Activated CD8-positive, alpha-beta memory T cell treated with anti-CD3 and anti-CD28 coated beads, Interleukin-2, amount 50 U/mL, for 24 hours (primary cell): ENCODE results near the gene ZNF865.

Experiments
- DNase-seq: peaks from one replicate; pipeline ENCODE4 v3.0.0-alpha.2; 2020; ENCODE audit errors: extremely low read depth

Gene ZNF865

GRCh38 chr19:55605207-55605636 is 225 bp upstream of the ZNF865 start:
- peak; percentile 97 for DNase-seq

- DNase-seq = no peak
Observed at GRCh38 chr19:55606471-55606787, 982 bp downstream of the ZNF865 start.

- no peak for DNase-seq
Observed at GRCh38 chr19:55606817-55607216, 1.4 kb downstream of the ZNF865 start.

- no peak for DNase-seq
Observed at GRCh38 chr19:55609326-55609725, 3.9 kb downstream of the ZNF865 start.

- DNase-seq = no peak
Observed at GRCh38 chr19:55611300-55611982, 6.0 kb downstream of the ZNF865 start.

- no peak for DNase-seq
Observed at GRCh38 chr19:55611983-55612645, 6.7 kb downstream of the ZNF865 start.

GRCh38 chr19:55613396-55613795 is 7.9 kb downstream of the ZNF865 start:
- DNase-seq = no peak

- no peak for DNase-seq
Observed at GRCh38 chr19:55613930-55614710, 8.7 kb downstream of the ZNF865 start.

GRCh38 chr19:55614711-55615542 is 9.5 kb downstream of the ZNF865 start:
- DNase-seq = no peak

GRCh38 chr19:55615543-55616394 is 10.3 kb downstream of the ZNF865 start:
- DNase-seq = no peak

GRCh38 chr19:55616395-55616875 is 11.0 kb downstream of the ZNF865 start:
- DNase-seq = no peak

GRCh38 chr19:55617426-55617825 is 12.0 kb downstream of the ZNF865 start:
- no peak for DNase-seq

- DNase-seq = no peak
Observed at GRCh38 chr19:55618426-55618825, 13.0 kb downstream of the ZNF865 start.

- DNase-seq = no peak
Observed at GRCh38 chr19:55619286-55619685, 13.8 kb downstream of the ZNF865 start.

GRCh38 chr19:55620410-55621204 is 15.2 kb downstream of the ZNF865 start:
- no peak for DNase-seq

GRCh38 chr19:55621205-55621672 is 15.8 kb downstream of the ZNF865 start:
- no peak for DNase-seq

GRCh38 chr19:55621673-55622231 is 16.3 kb downstream of the ZNF865 start:
- DNase-seq = no peak

GRCh38 chr19:55622242-55622969 is 17.0 kb downstream of the ZNF865 start:
- no peak for DNase-seq

GRCh38 chr19:55623130-55623529 is 17.7 kb downstream of the ZNF865 start:
- DNase-seq = no peak
